SU-DHL-6 (cell line): Measurements from ENCODE around the gene CCDC134.

Experiments
- H2AFZ ChIP-seq: fragments of 200-600 bp; sonication (generic); 2 replicates; pipeline ENCODE4 v1.6.1; 2014; ENCODE audit warnings: low read depth, mild to moderate bottlenecking, moderate library complexity, mixed read lengths, antibody characterized with exemption, low read length; ENCODE audit not compliant: severe bottlenecking
- H3F3A ChIP-seq: fragments of 200-600 bp; shearing (Covaris generic); 2 replicates; pipeline ENCODE4 v1.6.0; 2016; ENCODE audit warnings: antibody characterized with exemption, mild to moderate bottlenecking; ENCODE audit not compliant: insufficient read depth
- H3K27ac ChIP-seq: fragments of 200-600 bp; sonication (generic); 2 replicates; pipeline ENCODE4 v1.5.1; 2016; ENCODE audit warnings: low read depth, mild to moderate bottlenecking, low read length, moderate library complexity, mixed read lengths
- H3K27me3 ChIP-seq: fragments of 200-600 bp; sonication (generic), shearing (Covaris generic); 2 replicates; pipeline ENCODE4 v1.6.0; 2014; ENCODE audit warnings: mild to moderate bottlenecking, low read length
- H3K36me3 ChIP-seq: fragments of 200-600 bp; sonication (generic); 2 replicates; pipeline ENCODE4 v1.6.1; 2014; ENCODE audit warnings: mild to moderate bottlenecking, low read length, mixed read lengths
- H3K4me2 ChIP-seq: fragments of 300-600, 200-600 bp; shearing (Covaris generic), sonication (generic); 2 replicates; pipeline ENCODE4 v1.6.0; 2014; ENCODE audit warnings: low read length, low read depth, mild to moderate bottlenecking; ENCODE audit not compliant: poor library complexity, severe bottlenecking
- H3K4me3 ChIP-seq: fragments of 200-600 bp; sonication (generic); 2 replicates; pipeline ENCODE4 v1.5.1; 2014; ENCODE audit warnings: antibody characterized with exemption, low read length, mild to moderate bottlenecking, mixed read lengths; ENCODE audit not compliant: insufficient read depth, poor library complexity, severe bottlenecking
- H3K79me2 ChIP-seq: fragments of 200-600 bp; sonication (generic); 2 replicates; pipeline ENCODE4 v1.6.1; 2014; ENCODE audit warnings: mild to moderate bottlenecking, low read length, moderate library complexity; ENCODE audit not compliant: insufficient read depth
- H3K9ac ChIP-seq: fragments of 200-600 bp; sonication (generic); 2 replicates; pipeline ENCODE4 v1.7.0; 2014; ENCODE audit warnings: mild to moderate bottlenecking, low read length
- H3K9me2 ChIP-seq: fragments of 200-600 bp; sonication (generic); replicated peaks from 2 replicates; pipeline ENCODE4 v1.6.1; 2014; ENCODE audit warnings: low read length; ENCODE audit not compliant: insufficient read depth
- H3K9me3 ChIP-seq: fragments of 200-600 bp; sonication (generic); 2 replicates; pipeline ENCODE4 v1.6.1; 2014; ENCODE audit warnings: low read length, mixed read lengths; ENCODE audit not compliant: insufficient read depth
- H4K20me1 ChIP-seq: fragments of 200-600 bp; sonication (generic); 2 replicates; pipeline ENCODE4 v1.6.1; 2014; ENCODE audit warnings: low read depth, mild to moderate bottlenecking, antibody characterized with exemption, low read length, moderate library complexity, mixed read lengths
- EZH2phosphoT487 ChIP-seq: fragments of 200-600 bp; sonication (generic), shearing (Covaris generic); conservative IDR thresholded peaks from 2 replicates; pipeline ENCODE4 v1.6.1; 2018; ENCODE audit warnings: mild to moderate bottlenecking, antibody characterized with exemption, low read length, moderate library complexity, mixed read lengths
- TF ChIP-seq, protein P1 (sequence below): fragments of 200-600 bp; sonication (generic); IDR thresholded peaks from one replicate; pipeline ENCODE4 v1.5.1; 2017; ENCODE audit warnings: antibody characterized with exemption, mild to moderate bottlenecking, low read length, moderate library complexity; ENCODE audit not compliant: insufficient read depth, poor library complexity, severe bottlenecking

CCDC134 gene

GRCh38 chr22:41825376-41825775, 24.9 kb downstream of the CCDC134 start:
- H3K27ac ChIP-seq: no peak overlapping the region
- H2AFZ ChIP-seq: no peak overlapping the region

DNA sequence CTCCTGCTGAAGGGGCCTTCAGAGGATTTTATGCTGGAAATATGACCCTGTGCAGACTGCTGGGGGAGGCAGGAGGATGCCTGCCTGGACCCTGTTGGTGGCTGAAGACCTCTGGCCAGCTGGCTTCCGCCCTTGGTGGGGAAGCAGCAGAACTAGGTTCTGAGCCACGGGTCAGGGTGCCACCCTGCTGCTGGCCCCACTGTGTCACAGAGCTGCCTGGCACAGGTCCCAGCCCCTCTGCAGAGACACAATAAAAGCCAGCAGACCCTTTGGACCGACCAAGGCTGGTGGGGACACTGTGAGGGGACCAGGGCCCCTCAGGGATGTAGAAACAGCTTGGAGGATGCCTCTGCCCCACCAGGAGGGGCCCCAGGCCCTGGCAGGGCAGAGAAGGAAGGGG, 25.5 kb downstream of the CCDC134 start:
- Histone ChIP-seq H2AFZ (no peak overlapping the region), H3K9me2 (no peaks in the 10 kb centered on the region), H3K36me3 (no peaks in the 10 kb centered on the region), H3K4me3 (no peak overlapping the region), H3K9ac (no peak overlapping the region), H3K4me2 (no peak overlapping the region), H3F3A (peaks cover 14% of the 10 kb centered on the region; the same call in 1 of the 2 replicates), H3K27ac (no peak overlapping the region), H4K20me1 (no peaks in the 10 kb centered on the region), H3K79me2 (no peaks in the 10 kb centered on the region), H3K9me3 (no peaks in the 10 kb centered on the region), H3K27me3 (no peaks in the 10 kb centered on the region)
- no peak for TF ChIP-seq EZH2phosphoT487
- TF ChIP-seq, protein P1, sequence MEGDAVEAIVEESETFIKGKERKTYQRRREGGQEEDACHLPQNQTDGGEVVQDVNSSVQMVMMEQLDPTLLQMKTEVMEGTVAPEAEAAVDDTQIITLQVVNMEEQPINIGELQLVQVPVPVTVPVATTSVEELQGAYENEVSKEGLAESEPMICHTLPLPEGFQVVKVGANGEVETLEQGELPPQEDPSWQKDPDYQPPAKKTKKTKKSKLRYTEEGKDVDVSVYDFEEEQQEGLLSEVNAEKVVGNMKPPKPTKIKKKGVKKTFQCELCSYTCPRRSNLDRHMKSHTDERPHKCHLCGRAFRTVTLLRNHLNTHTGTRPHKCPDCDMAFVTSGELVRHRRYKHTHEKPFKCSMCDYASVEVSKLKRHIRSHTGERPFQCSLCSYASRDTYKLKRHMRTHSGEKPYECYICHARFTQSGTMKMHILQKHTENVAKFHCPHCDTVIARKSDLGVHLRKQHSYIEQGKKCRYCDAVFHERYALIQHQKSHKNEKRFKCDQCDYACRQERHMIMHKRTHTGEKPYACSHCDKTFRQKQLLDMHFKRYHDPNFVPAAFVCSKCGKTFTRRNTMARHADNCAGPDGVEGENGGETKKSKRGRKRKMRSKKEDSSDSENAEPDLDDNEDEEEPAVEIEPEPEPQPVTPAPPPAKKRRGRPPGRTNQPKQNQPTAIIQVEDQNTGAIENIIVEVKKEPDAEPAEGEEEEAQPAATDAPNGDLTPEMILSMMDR: no peak

More at GRCh38 chr22:41825376-41825775, 24.9 kb downstream of the CCDC134 start:
- no peaks in the 10 kb centered on the region for H3K9me3 ChIP-seq
- TF ChIP-seq, protein P1: no peak
- no peak for TF ChIP-seq EZH2phosphoT487
- H3K9ac ChIP-seq: no peak overlapping the region
- no peaks in the 10 kb centered on the region for H3K36me3 ChIP-seq
- no peaks in the 10 kb centered on the region for H4K20me1 ChIP-seq
- no peak overlapping the region for H3K4me3 ChIP-seq
- H3K79me2 ChIP-seq: no peaks in the 10 kb centered on the region
- H3F3A ChIP-seq: peaks cover 11% of the 10 kb centered on the region; the same call in 1 of the 2 replicates
- H3K27me3 ChIP-seq: no peaks in the 10 kb centered on the region
- H3K4me2 ChIP-seq: no peak overlapping the region
- H3K9me2 ChIP-seq: no peaks in the 10 kb centered on the region

- Histone ChIP-seq H3K4me3 (no peak overlapping the region), H3K27ac (no peak overlapping the region), H3K9ac (no peak overlapping the region)
Observed at GRCh38 chr22:41826430-41827383, 26.2 kb downstream of the CCDC134 start.

More at GRCh38 chr22:41826430-41827383, 26.2 kb downstream of the CCDC134 start:
- Histone ChIP-seq H3F3A (peaks cover 18% of the 10 kb centered on the region), H3K9me2 (no peaks in the 10 kb centered on the region), H3K4me2 (no peak overlapping the region), H3K36me3 (peaks cover under 1% of the 10 kb centered on the region; the same call in 1 of the 2 replicates), H2AFZ (no peak overlapping the region), H3K27me3 (no peaks in the 10 kb centered on the region), H4K20me1 (no peaks in the 10 kb centered on the region), H3K79me2 (no peaks in the 10 kb centered on the region), H3K9me3 (no peaks in the 10 kb centered on the region)
- TF ChIP-seq, protein P1: no peak
